ENCODE measurements around the gene PRDM5.

Gene PRDM5

DNA sequence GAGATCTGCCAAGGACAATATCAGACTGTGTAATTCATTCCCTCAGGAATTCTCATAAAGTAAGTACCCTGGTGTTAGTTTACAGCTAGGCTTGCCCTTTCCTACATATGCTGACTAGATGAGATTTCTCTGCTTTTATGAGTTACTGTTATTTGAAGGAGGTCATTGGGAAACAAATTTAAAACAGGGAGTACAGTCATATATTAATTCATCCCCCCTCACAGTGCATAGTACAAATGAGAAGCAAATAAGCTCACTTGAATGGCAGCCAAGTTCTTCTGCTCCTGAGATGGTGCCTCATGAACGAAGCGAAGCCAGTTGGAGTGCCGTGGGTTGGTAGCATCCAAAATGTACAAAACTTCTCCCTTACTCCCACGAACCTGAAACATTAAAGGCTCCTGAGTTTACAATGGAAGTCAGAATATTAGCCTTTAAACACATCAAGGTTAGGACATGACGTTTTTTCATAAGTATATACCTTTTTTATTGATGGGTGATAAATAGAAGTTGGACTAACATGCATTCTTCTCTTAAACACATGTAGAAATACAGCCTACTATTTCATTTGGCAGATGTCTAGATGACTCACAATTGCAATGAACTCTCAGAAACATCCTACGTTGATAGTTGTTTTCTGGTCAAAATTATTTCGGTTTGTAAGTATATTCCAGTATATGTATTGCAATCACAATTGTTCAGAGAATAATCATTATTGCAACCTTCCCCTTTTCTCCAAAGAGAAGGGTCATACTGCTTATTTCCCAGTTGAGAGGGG, 69.2 kb downstream of the PRDM5 start:
- no peak for DNase-seq

DNA sequence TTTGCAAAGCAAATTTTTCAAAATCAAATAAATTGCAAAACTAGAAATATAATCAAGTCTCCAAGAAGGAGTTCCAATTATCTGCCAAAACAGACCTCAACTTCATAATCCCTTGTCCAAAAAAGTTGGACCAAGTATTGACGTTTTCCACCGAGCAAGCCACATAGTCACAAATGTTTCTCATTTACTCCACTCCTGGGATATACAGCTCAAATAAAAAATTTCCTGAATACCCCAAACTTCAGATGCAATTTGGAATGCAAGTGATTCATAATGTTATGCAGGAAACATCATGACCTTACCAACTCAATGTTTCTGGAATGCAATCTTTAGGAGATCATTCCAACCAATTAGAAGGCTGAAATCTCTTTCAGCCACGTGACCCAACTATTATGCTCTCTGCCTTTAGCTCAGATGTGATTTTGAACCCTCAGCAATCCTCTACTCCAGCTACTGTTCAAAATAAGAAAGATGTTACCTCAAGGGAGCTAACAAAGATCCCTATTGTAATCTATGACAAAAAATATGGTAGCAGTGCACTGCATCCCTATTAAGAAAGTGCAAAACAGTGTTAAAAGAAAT, 72.4 kb downstream of the PRDM5 start:
- no peak for DNase-seq

DNA sequence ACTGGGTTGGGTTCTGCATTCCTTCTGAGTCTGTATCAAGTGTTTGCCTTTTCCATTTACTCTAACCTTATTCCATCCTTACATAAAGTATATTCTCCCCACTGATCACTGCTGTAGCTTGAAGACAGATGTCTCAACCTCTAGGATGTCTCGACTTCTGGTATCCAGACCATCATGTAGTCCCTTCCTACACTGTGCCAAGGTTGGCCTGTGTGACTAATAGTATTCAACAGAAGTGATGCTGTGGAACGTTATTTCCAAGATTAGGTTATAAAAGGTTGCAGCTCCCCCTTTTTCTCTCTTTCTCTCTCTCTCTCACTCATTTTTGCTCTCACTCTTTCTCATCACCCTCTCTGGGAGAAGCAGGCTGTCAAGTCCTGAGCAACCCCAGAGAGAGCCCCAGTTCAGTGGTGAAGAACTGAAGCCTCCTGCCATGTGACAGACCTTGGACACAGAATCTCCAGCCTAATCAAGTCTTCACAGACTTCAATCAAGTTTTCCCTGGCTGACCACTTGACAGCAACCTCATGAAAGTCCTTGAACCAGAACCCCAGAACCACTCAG, 75.4 kb downstream of the PRDM5 start:
- no peak for DNase-seq

DNA sequence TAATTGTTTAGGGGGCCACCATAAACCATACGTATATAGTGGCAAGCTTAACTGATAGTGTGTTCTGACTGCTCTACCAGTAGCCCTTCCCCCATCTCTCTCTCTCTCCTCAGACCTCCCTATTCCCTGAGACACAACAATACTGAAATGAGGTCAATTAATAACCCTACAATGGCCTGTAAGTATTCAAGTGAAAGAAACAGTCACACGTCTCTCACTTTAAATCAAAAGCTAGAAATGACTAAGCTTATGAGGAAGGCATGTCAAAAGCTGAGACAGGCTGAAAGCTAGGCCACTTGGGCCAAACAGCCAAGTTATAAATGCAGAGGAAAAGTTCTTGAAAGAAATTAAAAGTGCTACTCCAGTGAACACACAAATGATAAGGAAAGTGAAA, 78.0 kb downstream of the PRDM5 start:
- no peak for DNase-seq

DNA sequence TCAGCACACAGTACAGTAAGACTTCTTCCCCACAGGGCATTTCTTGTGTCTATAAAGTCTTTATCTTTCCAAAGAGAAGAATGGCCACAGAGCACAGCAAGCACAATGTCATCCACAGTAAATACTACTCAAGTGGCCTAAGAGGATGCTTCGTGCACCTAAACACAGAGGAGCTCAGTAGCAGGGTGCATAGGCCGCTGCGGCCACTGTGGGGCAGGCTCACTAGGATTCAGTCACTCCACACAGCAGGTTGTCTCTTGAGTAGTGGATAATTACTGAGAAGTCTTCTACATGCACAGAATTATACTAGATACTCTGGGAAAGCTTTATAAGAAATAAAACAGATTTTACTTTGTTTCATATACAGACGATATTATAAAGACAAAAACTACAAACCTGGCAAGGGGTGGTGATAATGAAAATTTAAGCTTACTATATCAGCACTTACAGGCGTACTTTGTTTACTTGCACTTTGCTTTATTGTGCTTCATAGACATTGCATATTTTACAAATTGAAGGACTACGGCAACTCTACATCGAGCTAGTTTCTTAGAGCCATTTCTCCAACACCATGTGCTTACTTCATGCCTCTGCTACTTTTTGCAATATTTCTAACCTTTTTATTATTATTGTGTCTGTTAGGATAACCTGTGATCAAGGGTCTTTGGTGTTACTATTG, 78.5 kb downstream of the PRDM5 start:
- no peak for DNase-seq

DNA sequence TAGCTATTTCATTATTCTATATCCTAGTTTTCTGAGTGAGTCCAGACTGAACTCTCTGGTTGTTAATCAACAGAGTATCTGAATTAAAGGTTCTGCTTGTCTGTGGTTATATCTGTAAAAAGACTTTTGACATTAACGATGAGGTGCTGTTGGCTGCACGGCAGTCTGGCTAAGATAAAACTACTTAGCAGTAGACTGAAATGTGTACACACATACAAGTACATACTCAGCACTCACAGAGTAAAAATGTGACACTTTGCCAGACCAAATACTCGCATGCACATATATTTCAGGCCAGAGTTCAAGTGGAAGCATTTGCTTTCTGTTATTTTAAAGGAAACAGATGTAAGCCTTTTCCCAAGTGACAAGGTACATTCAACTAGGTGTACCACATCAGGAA, 80.5 kb downstream of the PRDM5 start:
- no peak for DNase-seq

DNA sequence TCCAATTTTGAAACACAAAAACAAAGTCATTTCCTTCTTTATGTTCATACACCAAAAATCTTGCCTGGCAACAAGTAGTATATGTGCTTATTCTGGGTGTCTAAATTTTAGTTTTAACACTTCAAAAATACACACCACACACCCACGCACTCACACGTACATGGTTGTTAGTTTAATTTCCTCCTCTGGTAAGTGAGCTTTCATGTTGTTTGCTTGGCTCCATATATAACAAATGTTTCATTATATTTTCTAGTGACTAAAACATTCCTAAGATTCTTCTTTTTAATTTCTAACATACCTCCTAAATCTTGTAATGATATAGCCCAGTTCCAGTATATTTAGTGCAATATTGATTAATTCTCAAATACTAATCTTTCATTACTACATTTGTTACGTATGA, 80.9 kb downstream of the PRDM5 start:
- DNase-seq: no peak

DNA sequence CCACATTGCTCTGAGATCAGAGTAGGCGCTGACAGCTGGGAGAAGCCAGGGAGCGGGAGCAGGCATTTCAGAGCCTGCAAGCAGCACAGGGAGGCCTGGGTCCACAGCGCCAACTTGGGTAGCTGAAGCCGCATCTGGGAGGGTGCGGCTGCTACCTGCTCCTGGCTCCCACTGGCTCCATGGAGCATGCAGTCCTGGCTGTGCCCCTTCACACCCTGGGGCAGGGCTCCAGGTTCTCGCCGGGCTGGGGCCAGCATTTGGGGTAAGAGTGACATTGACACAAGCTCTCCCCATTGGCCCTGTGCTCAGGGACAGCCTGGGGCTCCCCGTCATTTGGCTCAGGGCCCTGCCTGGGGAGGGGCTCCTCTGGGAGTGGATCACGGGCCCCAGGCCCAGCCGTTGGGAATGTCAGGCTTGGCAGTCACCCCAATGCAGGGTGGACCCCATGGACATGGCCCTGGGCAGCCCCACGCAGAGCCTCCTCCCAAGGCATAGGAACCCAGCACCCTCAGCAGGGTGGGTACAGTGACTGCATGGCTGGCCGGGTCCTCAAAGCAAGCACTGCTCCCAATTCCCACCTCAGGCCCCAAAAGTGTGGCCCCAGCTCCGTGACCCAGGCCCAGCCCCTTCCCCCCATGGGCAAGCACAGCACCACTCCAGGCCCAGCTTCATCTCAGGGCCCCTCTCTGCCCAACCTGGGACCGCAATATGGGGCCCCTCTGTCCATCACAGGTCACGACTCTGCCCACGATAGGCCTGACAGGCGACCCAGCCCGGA, 82.4 kb downstream of the PRDM5 start:
- no peak for DNase-seq

DNA sequence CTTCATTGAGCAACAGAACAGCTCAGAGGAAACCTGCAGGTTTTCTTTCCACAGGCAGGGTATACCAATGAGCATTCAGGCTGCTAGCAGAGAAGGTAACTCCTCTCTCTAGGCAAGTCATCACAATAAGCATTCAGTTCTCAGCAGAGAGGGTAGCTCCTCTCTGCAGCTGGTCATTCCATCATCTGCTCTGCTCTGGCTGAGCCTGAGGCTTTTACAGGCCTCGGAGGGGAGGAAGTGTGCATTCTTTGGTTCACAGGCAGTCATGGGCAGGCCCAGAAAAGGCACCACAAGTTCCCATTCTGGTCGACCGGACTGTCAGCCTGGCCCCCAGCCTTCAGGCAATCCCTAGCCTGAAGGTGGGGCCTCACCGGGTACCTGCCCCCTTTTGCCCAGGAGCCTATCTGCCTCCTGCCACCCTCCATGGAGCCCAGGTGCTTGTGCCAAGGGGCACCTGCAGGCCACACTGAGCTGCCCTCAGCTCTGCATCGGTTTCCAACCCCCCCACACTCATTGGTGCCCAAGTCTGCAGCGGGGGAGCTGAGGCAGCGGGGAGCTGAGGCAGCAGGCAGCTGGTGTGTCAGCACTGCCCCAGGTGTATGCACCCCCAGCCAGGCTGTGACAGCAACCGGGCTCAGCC, 83.1 kb downstream of the PRDM5 start:
- no peak for DNase-seq

DNA sequence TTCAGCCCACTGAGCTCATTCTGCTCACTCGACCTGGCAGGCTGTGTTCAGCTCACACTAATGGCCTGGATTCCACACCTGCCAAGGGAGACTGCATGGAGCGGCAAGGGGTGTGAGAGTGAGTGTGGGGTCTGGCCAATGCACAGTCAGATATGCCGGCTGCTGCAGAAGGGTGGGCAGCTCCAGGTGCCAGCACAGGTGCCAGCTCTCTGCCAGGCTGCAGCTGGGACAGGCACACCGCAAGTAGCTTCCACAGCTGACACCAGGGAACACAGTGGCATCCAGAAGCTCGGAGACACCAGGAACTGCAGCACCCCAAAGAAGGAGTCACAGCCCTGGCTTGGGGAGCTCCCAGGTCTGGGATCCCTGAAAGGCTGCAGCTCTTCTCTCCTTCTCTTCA, 83.7 kb downstream of the PRDM5 start:
- DNase-seq: no peak

DNA sequence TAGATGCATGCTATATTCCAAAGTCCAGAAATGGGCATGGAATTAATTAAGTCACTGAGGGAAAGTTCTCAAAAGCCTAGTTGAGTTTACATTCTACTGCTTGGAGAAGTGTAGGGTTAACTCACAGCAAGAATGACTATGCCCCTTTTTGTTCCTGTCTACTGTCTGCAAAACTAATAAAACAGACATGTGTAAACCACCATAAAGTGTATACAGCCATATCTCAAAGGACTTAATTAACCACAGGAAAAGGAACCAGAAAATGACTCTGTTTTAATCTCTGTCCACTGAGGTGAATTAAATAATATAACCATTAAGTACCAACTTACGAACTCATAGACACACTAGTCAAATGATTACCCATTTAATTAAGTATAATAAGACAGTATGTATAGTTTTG, 84.9 kb downstream of the PRDM5 start:
- DNase-seq: no peak

DNA sequence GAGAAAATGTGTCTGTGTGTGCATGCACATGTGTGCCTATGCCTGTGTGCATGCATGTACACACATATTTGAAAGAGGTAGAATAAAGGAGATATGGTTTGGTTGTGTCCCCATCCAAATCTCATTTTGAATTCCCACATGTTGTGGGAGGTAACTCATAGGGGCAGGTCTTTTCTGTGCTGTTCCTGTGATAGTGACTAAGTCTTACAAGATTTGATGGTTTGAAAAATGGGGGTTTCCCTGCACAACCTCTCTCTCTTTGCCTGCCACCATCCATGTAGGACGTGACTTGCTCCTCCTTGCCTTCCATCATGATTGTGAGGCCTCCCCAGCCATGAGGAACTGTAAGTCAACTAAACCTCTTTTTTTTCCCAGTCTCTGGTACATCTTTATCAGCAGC, 87.2 kb downstream of the PRDM5 start:
- DNase-seq: no peak

DNA sequence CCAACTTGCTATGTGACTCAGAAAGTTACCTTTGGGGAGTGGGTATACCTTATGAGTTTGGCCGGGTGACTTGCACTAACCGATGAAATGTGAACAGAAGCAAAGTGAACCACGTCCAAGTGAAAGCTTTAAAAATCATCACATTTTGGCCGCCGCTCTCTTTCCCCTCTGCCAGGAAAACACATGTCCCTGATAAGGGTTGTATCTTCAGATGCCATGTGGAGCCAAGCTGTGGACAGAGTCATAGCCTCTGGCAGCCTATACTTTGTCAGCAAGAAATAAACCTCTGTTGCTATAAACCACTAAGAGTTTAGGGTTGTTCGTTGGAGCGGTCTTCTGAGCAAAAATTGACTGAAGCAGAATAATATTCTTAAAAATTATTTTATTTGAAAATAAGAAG, 92.3 kb downstream of the PRDM5 start:
- DNase-seq: no peak

DNA sequence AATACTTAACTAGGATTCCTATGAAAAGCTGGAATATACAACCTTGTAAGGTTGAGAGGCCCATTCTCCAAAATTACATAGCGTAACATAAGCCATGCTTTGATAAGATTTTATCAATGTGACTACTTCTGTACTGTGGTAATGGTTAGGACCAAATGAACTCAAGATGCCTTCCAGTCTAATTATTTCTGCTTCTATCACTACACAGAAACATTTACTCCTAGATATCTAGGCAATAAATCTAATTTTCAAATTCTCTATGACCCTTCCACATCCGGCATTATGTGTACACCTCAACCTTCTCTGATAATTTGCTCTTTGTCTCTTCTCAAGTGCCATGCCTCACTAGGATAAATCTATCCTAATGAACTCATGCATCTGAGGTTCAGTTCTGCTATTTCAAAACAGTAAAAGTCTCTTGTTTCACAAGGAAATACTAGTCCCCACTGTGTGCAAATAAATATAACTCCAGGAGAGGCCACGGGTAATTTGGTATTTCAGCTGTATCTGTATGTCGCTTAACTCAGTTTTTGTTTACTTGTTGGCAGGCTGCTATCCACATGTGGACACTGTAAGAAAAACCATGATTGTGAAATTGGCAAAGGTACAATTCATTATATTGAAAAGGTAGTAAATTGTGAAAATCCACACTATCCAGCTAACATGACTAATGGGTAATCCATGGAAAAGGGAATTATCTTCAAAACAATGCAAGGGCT, 93.3 kb downstream of the PRDM5 start:
- DNase-seq: no peak

DNA sequence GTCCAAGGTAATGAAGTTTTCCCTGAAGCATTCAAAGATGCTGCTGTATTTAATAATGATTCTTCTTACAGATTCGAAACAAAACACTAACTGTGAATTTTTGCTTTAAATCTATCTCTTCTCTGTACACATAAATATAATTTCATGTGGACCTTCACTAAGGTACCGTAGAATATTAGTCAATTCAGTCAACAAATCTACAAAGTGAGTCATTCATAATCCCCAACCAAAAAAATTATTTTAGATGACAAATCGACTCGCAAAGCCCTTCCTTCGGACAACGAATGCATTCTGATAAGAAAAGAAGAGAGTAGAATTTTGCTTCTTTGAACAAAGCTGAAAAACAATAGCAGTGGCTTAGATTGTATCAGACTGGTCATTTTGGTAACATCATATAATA, 95.7 kb downstream of the PRDM5 start:
- DNase-seq: no peak

DNA sequence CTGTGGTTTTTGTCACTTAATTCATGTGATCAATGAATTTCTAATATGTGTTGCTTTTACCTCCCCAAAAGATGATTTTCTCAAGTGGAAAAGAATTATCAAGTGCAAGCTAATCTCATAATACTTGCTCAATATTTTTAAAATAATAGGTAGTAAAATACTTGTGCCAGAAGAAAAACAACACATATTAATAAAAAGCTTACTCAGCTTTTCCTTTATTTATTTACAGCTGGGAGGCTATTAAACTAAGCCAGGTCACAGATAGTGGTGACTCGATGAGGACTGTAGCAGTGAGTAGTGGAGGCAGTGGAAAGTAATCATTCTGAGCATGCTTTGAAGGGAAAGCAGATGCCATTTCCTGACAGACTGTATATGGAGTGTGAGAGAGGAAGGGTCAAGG, 96.1 kb downstream of the PRDM5 start:
- no peak for DNase-seq

DNA sequence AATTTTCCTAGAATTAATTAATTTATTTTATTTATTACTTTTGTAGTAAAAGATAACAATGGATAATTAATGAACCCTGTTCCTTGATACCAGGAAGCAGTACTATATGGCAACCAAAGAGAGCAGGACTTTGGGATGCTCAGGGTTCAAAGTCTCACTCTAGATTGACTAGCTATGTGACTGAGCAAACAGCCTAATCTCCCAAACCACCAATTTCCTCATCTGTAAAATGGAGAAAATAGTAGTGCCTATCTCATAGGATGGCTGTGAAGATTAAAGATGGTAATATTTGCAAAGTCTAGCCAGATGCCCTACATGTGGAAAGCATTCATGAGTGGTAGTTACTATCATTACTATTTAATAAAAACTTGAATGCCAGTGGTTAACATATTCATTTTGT, 97.6 kb downstream of the PRDM5 start:
- no peak for DNase-seq

DNA sequence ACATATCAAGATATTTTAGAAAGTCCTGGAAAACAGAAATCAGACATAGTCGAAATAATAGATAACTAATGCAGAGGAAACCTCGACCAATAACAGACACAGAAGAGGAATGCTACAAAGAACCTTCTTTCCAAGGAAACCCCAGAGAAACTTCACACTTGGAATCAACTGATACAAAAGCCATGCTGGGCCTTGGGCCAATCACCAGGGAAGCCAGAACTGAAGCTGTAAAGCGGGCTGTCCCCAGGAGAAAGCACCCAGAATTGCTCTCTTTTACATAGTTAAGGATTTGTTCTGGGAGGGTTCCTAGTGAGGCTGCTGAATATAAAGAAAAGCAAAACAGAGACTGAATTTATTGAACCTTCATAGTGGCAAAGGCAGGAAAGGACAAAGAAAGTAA, 100.5 kb downstream of the PRDM5 start:
- no peak for DNase-seq

DNA sequence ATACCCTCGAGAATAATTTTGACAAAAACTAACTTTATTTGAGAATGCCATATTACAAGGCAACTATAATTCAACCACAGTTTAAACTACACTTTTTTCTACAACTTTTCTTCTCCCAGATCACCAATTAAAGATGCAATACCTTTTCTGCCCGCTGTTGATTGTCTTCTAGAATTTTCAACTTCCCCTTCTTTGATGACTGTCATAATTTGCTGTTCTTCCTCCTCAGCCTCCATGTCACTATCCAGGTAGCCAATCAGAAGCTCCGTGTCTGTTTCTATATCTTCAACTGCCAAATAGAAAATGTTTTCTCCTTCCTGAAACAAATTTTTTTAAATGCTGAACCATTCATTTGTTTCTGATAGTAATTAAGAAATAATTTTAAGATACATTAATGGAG, 101.5 kb downstream of the PRDM5 start:
- DNase-seq: no peak

DNA sequence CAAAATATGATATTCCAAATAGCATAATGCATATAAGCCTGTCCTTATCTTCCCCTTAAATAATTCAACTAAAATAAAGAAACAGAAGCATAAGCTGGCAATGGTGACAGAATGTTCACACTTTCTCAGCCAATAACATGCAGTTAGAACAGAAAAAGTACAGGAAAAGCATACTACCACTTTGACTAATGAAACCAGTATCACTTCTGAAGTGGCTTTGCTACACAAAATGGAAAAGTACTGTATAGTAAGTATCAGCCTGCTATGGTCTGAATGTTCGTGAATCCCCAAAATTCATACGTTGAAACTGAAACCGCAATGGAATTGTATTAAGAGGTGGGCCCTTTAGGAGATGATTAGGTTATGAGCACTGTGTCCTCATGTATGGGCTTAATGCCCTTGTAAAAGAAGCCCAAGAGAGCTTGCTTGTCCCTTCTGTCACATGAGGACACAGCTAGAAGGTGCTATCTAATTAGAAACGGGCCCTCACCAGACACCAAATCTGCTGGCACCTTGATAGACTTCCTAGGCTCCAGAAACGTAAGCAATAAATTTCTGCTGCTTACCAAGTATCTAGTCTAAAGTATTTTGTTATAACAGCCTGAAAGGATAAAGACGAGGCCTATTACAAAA, 102.6 kb downstream of the PRDM5 start:
- DNase-seq: no peak

DNA sequence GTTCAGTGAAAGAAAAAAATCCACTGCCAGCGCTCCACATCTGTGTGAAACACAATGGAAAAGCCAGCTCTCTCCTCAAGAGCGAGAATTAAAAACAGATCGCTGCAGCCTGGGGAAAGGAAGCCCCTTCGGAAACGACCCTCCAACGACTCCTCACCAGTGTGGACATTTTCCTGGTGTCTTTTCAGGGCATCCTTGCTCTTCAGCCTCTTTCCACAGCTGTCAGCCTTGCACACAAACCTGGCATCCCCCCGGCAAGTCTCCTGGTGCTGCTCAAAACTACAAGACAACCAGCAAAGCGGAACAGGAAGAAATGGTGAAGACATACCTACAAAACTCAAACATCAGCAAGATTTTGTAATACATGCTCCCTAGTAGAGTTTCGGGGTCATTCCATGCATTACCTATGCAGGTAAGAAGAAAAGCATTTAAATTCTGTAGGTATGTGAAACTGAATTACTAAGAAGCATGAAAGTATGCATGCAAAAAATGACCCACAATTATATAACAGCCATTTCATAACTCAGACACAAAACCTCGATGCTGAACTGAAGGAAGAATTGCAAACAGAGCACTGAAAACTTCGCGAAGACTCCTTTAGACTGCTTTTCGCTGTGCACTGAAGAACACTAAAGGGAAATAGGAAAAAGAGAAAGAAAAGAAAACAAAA, 106.1 kb downstream of the PRDM5 start:
- DNase-seq: no peak
